HepG2 (cell line): ENCODE measurements around the gene SPATA33. TPM values are rescaled to one million over a fixed set of nuclear protein-coding genes. Genes with fewer than 3 reads are reported as not detected.

ENCODE experiments used
- ARID2 ChIP-seq: sonication (generic); formaldehyde crosslinking; IDR thresholded peaks from 2 replicates; pipeline ENCODE4 v1.8.1; 2022; ENCODE audit warnings: mild to moderate bottlenecking, missing genetic modification reagents, borderline replicate concordance
- BCL6 ChIP-seq: IDR thresholded peaks from 2 replicates; pipeline ENCODE4 v1.6.1; 2016; ENCODE audit warnings: missing genetic modification reagents, missing compliant biosample characterization
- FOXO1 ChIP-seq: sonication (generic); formaldehyde crosslinking; IDR thresholded peaks from 2 replicates; pipeline ENCODE4 v1.4.0; 2020; ENCODE audit warnings: missing genetic modification reagents
- GMEB2 ChIP-seq: IDR thresholded peaks from 2 replicates; pipeline ENCODE4 v1.6.1; 2016; ENCODE audit warnings: missing biosample characterization, missing genetic modification reagents, low read depth
- GZF1 ChIP-seq: sonication (generic); formaldehyde crosslinking; IDR thresholded peaks from 2 replicates; pipeline ENCODE4 v1.5.1; 2020; ENCODE audit warnings: mild to moderate bottlenecking, missing genetic modification reagents
- MLX ChIP-seq: IDR thresholded peaks from 2 replicates; pipeline ENCODE4 v1.6.1; 2016
- MYC ChIP-seq: sonication (generic); formaldehyde crosslinking; IDR thresholded peaks from 2 replicates; pipeline ENCODE4 v1.9.0; 2021; ENCODE audit warnings: missing genetic modification reagents, borderline replicate concordance
- NPAS2 ChIP-seq: sonication (generic); formaldehyde crosslinking; IDR thresholded peaks from 2 replicates; pipeline ENCODE4 v1.8.0; 2022; ENCODE audit warnings: mild to moderate bottlenecking, missing genetic modification reagents, borderline replicate concordance
- POGZ ChIP-seq: sonication (generic); formaldehyde crosslinking; IDR thresholded peaks from 2 replicates; pipeline ENCODE4 v1.4.0; 2020; ENCODE audit warnings: mild to moderate bottlenecking, missing genetic modification reagents
- POLR2G ChIP-seq: fragments of 200-400 bp; formaldehyde crosslinking; IDR thresholded peaks from 2 replicates; pipeline ENCODE4 v1.6.1; 2018; ENCODE audit warnings: mild to moderate bottlenecking, low read depth, low read length, moderate library complexity
- PPARG ChIP-seq: conservative IDR thresholded peaks from 2 replicates; pipeline ENCODE4 v1.6.1; 2016; ENCODE audit warnings: missing biosample characterization, missing genetic modification reagents
- RXRA ChIP-seq: sonication (generic); formaldehyde crosslinking; IDR thresholded peaks from 2 replicates; pipeline ENCODE4 v1.5.1; 2020; ENCODE audit warnings: missing genetic modification reagents
- SNAPC5 ChIP-seq: sonication (generic); formaldehyde crosslinking; IDR thresholded peaks from 2 replicates; pipeline ENCODE4 v1.8.1; 2023; ENCODE audit warnings: mild to moderate bottlenecking, missing genetic modification reagents, borderline replicate concordance
- SP5 ChIP-seq: IDR thresholded peaks from 2 replicates; pipeline ENCODE4 v1.6.1; 2016; ENCODE audit warnings: low read depth, borderline replicate concordance
- THAP11 ChIP-seq: IDR thresholded peaks from 2 replicates; pipeline ENCODE4 v1.6.1; 2016; ENCODE audit warnings: missing biosample characterization, missing genetic modification reagents
- YEATS4 ChIP-seq: sonication (generic); formaldehyde crosslinking; IDR thresholded peaks from 2 replicates; pipeline ENCODE4 v1.4.0; 2020; ENCODE audit warnings: missing genetic modification reagents, borderline replicate concordance
- ZBTB7A ChIP-seq: sonication (generic); formaldehyde crosslinking; IDR thresholded peaks from 2 replicates; pipeline ENCODE4 v1.8.0; 2022; ENCODE audit warnings: mild to moderate bottlenecking, missing genetic modification reagents
- ZFP90 ChIP-seq: sonication (generic); formaldehyde crosslinking; IDR thresholded peaks from 2 replicates; pipeline ENCODE4 v1.8.0; 2022; ENCODE audit warnings: missing genetic modification reagents, mild to moderate bottlenecking, inconsistent platforms, borderline replicate concordance
- ZGPAT ChIP-seq: IDR thresholded peaks from 2 replicates; pipeline ENCODE4 v1.6.1; 2016; ENCODE audit warnings: mild to moderate bottlenecking
- ZNF205 ChIP-seq: IDR thresholded peaks from 2 replicates; pipeline ENCODE4 v1.6.1; 2018; ENCODE audit warnings: missing biosample characterization, missing genetic modification reagents
- ZNF224 ChIP-seq: sonication (generic); formaldehyde crosslinking; IDR thresholded peaks from 2 replicates; pipeline ENCODE4 v1.5.0; 2020; ENCODE audit warnings: mild to moderate bottlenecking, missing genetic modification reagents
- ZNF503 ChIP-seq: sonication (generic); formaldehyde crosslinking; IDR thresholded peaks from 2 replicates; pipeline ENCODE4 v1.4.0; 2020; ENCODE audit warnings: missing genetic modification reagents
- ZNF724P ChIP-seq: sonication (generic); formaldehyde crosslinking; IDR thresholded peaks from 2 replicates; pipeline ENCODE4 v1.8.0; 2022; ENCODE audit warnings: missing genetic modification reagents, borderline replicate concordance
- ZNF75D ChIP-seq: sonication (generic); formaldehyde crosslinking; IDR thresholded peaks from 2 replicates; pipeline ENCODE4 v1.8.1; 2023; ENCODE audit warnings: missing genetic modification reagents, mild to moderate bottlenecking, borderline replicate concordance
- polyA plus RNA-seq, 8 experiments: library from polyadenylated mRNA; depleted of rRNA in 3 of 8; stranded (reverse) in 7 of 8; unstranded in 1 of 8; fragments of >200 nt; fragmentation: Illumina TruSeq in 4 of 8; extraction: Trizol in 4 of 8; gene quantifications; 2 replicates each; pipeline versions ENCODE4 v1.2.1 to v1.2.3, GENCODE V29; 2011 to 2016; ENCODE audit warnings: low read depth in 4 of 8, missing spikeins in 1 of 8, mixed read lengths in 1 of 8; ENCODE audit not compliant: insufficient read depth in 1 of 8
- total RNA-seq, 5 experiments: library from RNA; depleted of rRNA; stranded (reverse); fragments of >200 nt; fragmentation: Illumina TruSeq; extraction: Trizol; gene quantifications; 2 replicates each; pipeline ENCODE4 v1.2.3, GENCODE V29; 2016; ENCODE audit warnings: low read depth in 1 of 5
- TF ChIP-seq, protein P1 (sequence below): sonication (generic); formaldehyde crosslinking; IDR thresholded peaks from 2 replicates; pipeline ENCODE4 v1.5.0; 2020; ENCODE audit warnings: missing genetic modification reagents

The SPATA33 gene
- total and polyA plus RNA-seq, 2 of the 13 experiments (the other 11 are each of a cell fraction or from before 2014, with no cell fraction given): 5.7 to 11.0 TPM

GRCh38 chr16:89615596-89616090 lies 42.0 kb upstream of the SPATA33 start (continued):
- TF ChIP-seq NPAS2 (CRISPR knock-in tag): no peak
- no peak for TF ChIP-seq POGZ
- 0 out of 2 replicates have a peak, but pooled peaks have one; percentile 48 for TF ChIP-seq FOXO1
- TF ChIP-seq ZNF224: no peak
- 0 out of 2 replicates have a peak, but pooled peaks have one; percentile 20 for TF ChIP-seq SP5 (CRISPR knock-in tag)
- TF ChIP-seq YEATS4: no peak
- TF ChIP-seq, protein P1, sequence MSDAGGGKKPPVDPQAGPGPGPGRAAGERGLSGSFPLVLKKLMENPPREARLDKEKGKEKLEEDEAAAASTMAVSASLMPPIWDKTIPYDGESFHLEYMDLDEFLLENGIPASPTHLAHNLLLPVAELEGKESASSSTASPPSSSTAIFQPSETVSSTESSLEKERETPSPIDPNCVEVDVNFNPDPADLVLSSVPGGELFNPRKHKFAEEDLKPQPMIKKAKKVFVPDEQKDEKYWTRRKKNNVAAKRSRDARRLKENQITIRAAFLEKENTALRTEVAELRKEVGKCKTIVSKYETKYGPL (CRISPR knock-in tag): no peak
- no peak; the same call in 1 of the 2 replicates for TF ChIP-seq RXRA
- TF ChIP-seq ZGPAT: peak; percentile 38; the same call in 1 of the 2 replicates
- TF ChIP-seq SNAPC5: no peak
- TF ChIP-seq ZNF503: no peak
- no peak for TF ChIP-seq THAP11 (CRISPR knock-in tag)
- peak; percentile 90 for TF ChIP-seq ZBTB7A (CRISPR knock-in tag)
- TF ChIP-seq ZNF724P (CRISPR knock-in tag): no peak
- TF ChIP-seq ARID2 (CRISPR knock-in tag): no peak
- no peak for TF ChIP-seq POLR2G
- TF ChIP-seq ZNF205: no peak
- no peak for TF ChIP-seq ZNF75D (CRISPR knock-in tag)
- 0 out of 2 replicates have a peak, but pooled peaks have one; percentile 31 for TF ChIP-seq ZFP90
- TF ChIP-seq GMEB2 (CRISPR knock-in tag): no peak
- no peak for TF ChIP-seq MLX (CRISPR knock-in tag)
- TF ChIP-seq GZF1 (CRISPR knock-in tag): no peak
- no peak for TF ChIP-seq BCL6 (CRISPR knock-in tag)
- no peak for TF ChIP-seq PPARG (CRISPR knock-in tag)
- peak; percentile 51; the same call in 1 of the 2 replicates for TF ChIP-seq MYC (CRISPR knock-in tag)
